Activated T-cell treated with anti-CD3 and anti-CD28 coated beads, Interleukin-2, amount 50 U/mL, for 4 hours (primary cell): Measurements from ENCODE around the gene C18orf32. TPM values are rescaled to one million over a fixed set of nuclear protein-coding genes. Genes with fewer than 3 reads are reported as not detected.
A peak's percentile ranks its signal among the peaks of the same experiment; 100 is the strongest.
"Not testable (repeated sequence)": the region's sequence is repeated elsewhere in the genome, so short reads cannot be mapped to it uniquely, and the experiment has no call there.

Source experiments
- ATAC-seq, 2 donors: fragments of 200-7000 bp; cut with Tn5 transposase; one replicate each; pipeline ENCODE4 v1.10.0; 2021
- DNase-seq: peaks from one replicate; pipeline ENCODE4 v3.0.0-alpha.2; 2020
- H3K27me3 Mint-ChIP-seq: one replicate; pipeline ENCODE4 v1.8.0; 2021; ENCODE audit warnings: low read depth, mixed read lengths
- H3K36me3 Mint-ChIP-seq: one replicate; pipeline ENCODE4 v1.8.0; 2022; ENCODE audit warnings: mixed read lengths; ENCODE audit not compliant: insufficient read depth
- H3K4me1 Mint-ChIP-seq: one replicate; pipeline ENCODE4 v1.8.0; 2021; ENCODE audit warnings: low read depth, mixed read lengths
- H3K4me3 Mint-ChIP-seq: one replicate; pipeline ENCODE4 v1.8.0; 2021; ENCODE audit warnings: mild to moderate bottlenecking, moderate library complexity, mixed read lengths
- H3K9me3 Mint-ChIP-seq: one replicate; pipeline ENCODE4 v1.8.0; 2021; ENCODE audit warnings: mixed read lengths
- total RNA-seq, 3 donors: library from RNA; stranded (reverse); gene quantifications; one replicate each; pipeline ENCODE4 v1.2.1, GENCODE V29; 2021

C18orf32 gene
- total RNA-seq, 3 donors from 2014 or later, result 33.0 to 43.7 (median 42.3) TPM

GRCh38 chr18:49467599-49467998 is 19.4 kb downstream of the C18orf32 start:
- no peaks in the 10 kb centered on the region for H3K36me3 Mint-ChIP-seq
- no peak overlapping the region for H3K4me3 Mint-ChIP-seq
- H3K4me1 Mint-ChIP-seq, result no peaks in the 10 kb centered on the region
- DNase-seq, result no peak
- H3K9me3 Mint-ChIP-seq, result peaks cover 2% of the 10 kb centered on the region
- H3K27me3 Mint-ChIP-seq, result peaks cover 5% of the 10 kb centered on the region
- ATAC-seq, result no peak

DNA sequence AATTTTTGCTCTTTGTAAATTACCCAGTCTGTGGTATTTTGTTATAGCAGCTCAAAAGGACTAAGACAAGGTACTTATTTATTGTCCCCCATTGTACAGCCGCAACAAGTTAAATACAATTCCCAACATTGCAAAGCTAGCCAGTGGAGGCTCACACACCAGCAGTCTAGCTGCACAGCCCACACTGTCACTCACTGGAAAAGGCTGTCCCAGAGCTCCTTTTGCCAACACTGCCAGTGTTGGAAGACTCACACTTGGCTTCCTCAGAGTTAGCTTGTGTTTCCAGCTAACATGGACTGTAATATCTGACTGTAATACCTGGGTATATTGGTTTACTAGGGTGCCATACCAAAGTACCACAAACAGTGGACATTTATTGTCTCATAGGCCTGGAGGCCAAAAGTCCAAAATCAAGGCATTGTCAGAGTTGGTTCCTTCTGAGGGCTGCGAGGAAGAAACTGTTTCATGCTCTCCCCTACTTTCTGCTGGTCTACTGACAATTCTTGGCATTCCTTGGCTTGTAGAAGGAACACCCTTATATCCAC is 19.9 kb downstream of the C18orf32 start:
- Mint-ChIP-seq H3K27me3 (peaks cover 5% of the 10 kb centered on the region), H3K9me3 (peaks cover 2% of the 10 kb centered on the region), H3K36me3 (no peaks in the 10 kb centered on the region), H3K4me1 (no peaks in the 10 kb centered on the region), H3K4me3 (no peak overlapping the region)
- ATAC-seq (no peak), DNase-seq (no peak)

GRCh38 chr18:49464718-49465598 is 22.1 kb downstream of the C18orf32 start:
- no peaks in the 10 kb centered on the region for H3K9me3 Mint-ChIP-seq
- peaks cover 2% of the 10 kb centered on the region for H3K27me3 Mint-ChIP-seq
- no peaks in the 10 kb centered on the region for H3K36me3 Mint-ChIP-seq
- no peak for ATAC-seq
- peaks cover 9% of the 10 kb centered on the region for H3K4me1 Mint-ChIP-seq
- H3K4me3 Mint-ChIP-seq, result no peak overlapping the region
- DNase-seq, result no peak

GRCh38 chr18:49461602-49461977 is 25.4 kb downstream of the C18orf32 start:
- DNase-seq (no peak), ATAC-seq (no peak)
- Mint-ChIP-seq H3K4me3 (peak overlapping the region; percentile 43), H3K36me3 (no peaks in the 10 kb centered on the region), H3K4me1 (peaks cover 32% of the 10 kb centered on the region), H3K9me3 (no peaks in the 10 kb centered on the region), H3K27me3 (no peaks in the 10 kb centered on the region)

DNA sequence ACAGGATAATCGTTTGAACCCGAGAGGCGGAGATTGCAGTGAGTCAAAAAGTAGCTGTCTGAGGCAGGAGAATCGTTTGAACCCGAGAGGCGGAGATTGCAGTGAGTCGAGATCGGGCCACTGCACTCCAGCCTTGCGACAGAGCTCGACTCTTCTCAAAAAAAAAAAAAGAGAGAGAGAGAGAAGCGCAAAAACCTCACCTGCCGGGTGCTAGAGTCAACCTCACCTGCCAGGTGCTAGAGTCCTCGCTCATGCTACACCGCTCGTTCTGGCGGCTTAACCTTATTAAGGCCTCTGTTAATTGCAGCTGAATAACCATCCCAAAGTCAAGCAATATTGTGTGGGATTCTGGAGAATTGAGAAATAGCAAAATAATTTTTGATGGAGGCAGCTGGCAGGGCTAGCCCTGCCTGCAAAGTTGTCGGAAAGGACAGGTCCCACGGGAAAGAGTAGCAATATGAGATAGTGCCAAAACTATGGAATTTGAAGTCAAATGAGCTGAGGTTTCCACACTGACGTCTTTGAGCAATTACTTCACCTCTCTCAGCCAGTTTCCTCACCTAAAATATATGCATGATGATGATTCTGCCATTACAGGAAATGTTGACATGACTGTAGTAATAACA is 25.9 kb downstream of the C18orf32 start:
- ATAC-seq (peak; percentile 19 to 29), DNase-seq (no peak)
- peak overlapping the region; percentile 82 for H3K4me3 Mint-ChIP-seq
- no peaks in the 10 kb centered on the region for H3K9me3 Mint-ChIP-seq
- no peaks in the 10 kb centered on the region for H3K27me3 Mint-ChIP-seq
- peaks cover 36% of the 10 kb centered on the region for H3K4me1 Mint-ChIP-seq
- no peaks in the 10 kb centered on the region for H3K36me3 Mint-ChIP-seq

DNA sequence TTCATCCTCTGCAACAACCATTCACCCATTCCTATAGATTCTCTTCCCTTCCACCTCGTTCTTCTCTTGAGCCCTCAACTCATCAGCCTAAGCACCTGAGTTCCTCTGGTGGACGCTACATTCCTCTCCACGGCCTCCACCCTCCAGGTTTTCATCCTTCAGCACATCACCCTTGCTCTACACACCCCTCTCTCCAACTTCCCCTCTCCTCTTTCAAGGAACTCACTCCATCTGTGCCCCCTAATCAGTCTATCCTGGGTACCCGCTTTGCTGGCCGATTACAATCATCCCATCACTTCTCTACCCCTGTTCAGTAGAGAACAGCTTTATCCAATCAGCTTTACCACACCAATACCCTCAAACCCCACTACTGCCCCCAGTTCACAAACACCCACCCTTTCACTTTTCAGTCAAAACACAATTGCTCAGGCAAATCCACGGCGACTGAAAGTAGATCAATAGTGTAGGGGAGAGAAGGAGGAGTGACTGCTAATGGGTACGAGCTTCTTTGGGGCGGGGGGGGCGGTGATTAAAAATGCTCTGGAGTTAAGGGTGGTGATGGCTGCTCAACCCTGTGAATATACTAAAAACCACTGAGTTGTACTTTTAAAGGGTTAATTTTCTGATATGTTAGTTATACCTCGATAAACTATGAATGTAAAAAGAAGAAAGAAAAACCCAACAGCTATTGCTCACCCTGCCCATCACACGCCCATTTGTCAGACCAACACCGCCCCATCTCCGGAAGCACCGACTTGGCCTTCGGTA is 27.4 kb downstream of the C18orf32 start:
- peak; percentile 51 to 54 for ATAC-seq
- H3K27me3 Mint-ChIP-seq, result no peaks in the 10 kb centered on the region
- no peaks in the 10 kb centered on the region for H3K9me3 Mint-ChIP-seq

DNA sequence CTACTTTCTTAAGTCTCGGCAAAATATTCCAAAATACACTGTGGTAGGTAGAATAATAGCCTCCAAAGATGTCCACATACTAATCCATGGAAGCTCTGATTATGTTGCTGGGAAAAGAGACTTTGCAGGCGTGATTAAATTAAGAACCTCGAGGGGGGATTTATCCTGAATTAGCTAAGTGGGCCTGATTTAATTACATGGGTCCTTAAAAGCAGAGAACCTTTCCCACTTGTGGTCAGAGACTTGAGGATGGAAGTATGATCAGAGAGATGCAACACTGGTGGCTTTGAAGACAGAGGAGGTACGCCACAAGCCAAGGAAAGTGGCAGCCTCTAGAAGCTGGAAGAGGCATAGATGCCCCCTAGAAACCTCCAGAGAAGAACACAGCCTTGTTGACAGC is 29.4 kb downstream of the C18orf32 start:
- H3K9me3 Mint-ChIP-seq, result no peaks in the 10 kb centered on the region
- ATAC-seq (no peak), DNase-seq (no peak)
- H3K4me3 Mint-ChIP-seq, result no peak overlapping the region
- H3K4me1 Mint-ChIP-seq, result peaks cover 40% of the 10 kb centered on the region
- no peaks in the 10 kb centered on the region for H3K27me3 Mint-ChIP-seq
- H3K36me3 Mint-ChIP-seq, result peaks cover 12% of the 10 kb centered on the region

More for the DNA sequence above, 27.4 kb downstream of the C18orf32 start:
- peaks cover 40% of the 10 kb centered on the region for H3K4me1 Mint-ChIP-seq
- peak overlapping the region; percentile 82 for H3K4me3 Mint-ChIP-seq
- H3K36me3 Mint-ChIP-seq, result peaks cover 5% of the 10 kb centered on the region
- DNase-seq, result peak; percentile 20

- Mint-ChIP-seq H3K27me3 (no peaks in the 10 kb centered on the region), H3K36me3 (peaks cover 17% of the 10 kb centered on the region)
These were observed 30.2 kb downstream of the C18orf32 start for GRCh38 chr18:49456794-49457193.

GRCh38 chr18:49452534-49452933 is 34.5 kb downstream of the C18orf32 start:
- DNase-seq, ATAC-seq, H3K4me3 Mint-ChIP-seq, H3K27me3 Mint-ChIP-seq, H3K9me3 Mint-ChIP-seq: not testable (repeated sequence)
- peaks cover 22% of the 10 kb centered on the region for H3K4me1 Mint-ChIP-seq
- peaks cover 30% of the 10 kb centered on the region for H3K36me3 Mint-ChIP-seq

More at GRCh38 chr18:49456794-49457193, 30.2 kb downstream of the C18orf32 start:
- ATAC-seq (no peak), DNase-seq (no peak)
- Mint-ChIP-seq H3K9me3 (no peaks in the 10 kb centered on the region), H3K4me1 (peaks cover 43% of the 10 kb centered on the region), H3K4me3 (no peak overlapping the region)

DNA sequence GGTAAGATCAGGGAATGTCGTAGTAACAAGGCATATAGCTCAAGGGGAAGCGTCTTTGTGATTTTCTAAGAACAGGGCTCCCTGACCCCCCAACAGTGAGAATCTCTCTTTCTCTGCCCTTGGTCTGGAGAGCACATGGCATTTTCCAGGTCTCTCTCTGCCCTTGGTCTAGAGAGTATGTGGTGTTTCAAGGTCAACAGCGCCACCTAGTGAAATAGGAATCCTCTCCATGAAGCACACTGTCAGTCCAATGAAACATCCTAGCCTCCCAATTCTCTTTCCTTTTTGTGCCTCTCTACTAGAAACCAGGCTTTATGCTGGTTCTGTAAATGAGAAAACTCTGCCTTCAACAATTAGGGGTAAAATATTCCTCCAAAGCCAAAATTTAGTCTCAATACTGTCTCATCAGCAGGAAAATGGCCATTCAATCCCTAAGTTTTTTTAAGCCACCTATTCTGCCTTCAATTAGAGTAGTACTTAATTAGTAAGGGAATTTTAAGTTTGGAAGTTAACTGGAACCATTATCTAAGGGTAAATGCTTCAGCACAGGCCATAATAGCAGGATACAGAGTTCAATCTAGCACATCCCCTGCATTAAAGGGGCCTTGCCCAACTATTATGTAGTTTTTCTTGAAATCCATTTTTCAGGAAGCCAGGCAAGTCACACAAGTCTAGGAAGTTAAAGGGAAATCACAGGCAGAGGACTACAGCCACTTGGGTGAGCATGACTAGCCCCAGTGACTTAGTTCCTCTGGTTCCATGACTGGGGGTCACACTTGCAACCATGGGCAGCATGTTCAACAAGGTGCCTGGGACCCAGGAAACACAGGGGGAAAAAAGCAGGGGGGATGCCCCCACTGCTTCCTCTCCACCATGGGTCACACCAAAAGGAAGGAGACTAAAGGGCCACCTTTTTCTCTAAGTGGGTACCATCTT is 39.0 kb downstream of the C18orf32 start:
- peaks cover 10% of the 10 kb centered on the region for H3K4me1 Mint-ChIP-seq
- peaks cover 3% of the 10 kb centered on the region for H3K9me3 Mint-ChIP-seq
- ATAC-seq (peak in 1 of 2 donors; percentile 63), DNase-seq (no peak)
- peaks cover 19% of the 10 kb centered on the region for H3K36me3 Mint-ChIP-seq
- no peak overlapping the region for H3K4me3 Mint-ChIP-seq
- no peaks in the 10 kb centered on the region for H3K27me3 Mint-ChIP-seq

- Mint-ChIP-seq H3K36me3 (peaks cover 10% of the 10 kb centered on the region), H3K27me3 (no peaks in the 10 kb centered on the region), H3K9me3 (peaks cover 3% of the 10 kb centered on the region), H3K4me1 (peaks cover 16% of the 10 kb centered on the region), H3K4me3 (no peak overlapping the region)
- ATAC-seq (no peak), DNase-seq (no peak)
These were observed 40.6 kb downstream of the C18orf32 start for GRCh38 chr18:49446481-49446880.

DNA sequence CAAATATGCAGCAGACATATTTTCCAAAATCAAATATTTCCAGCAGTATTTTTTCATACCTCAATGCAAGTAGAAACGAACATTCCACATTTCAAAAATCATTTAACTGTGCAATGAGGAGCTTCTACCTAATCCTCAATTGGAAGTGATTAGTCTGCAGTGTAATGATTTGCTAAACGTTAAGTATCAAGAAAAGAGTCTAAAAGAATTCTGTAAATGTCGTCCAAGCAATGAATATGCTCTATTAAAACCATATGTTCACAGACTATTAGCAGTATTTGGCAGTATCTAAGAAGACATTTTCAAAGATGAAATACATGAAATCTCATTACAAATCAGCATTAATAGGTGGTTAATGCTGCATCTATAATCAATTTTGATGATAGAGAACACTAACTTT is 42.5 kb downstream of the C18orf32 start:
- no peaks in the 10 kb centered on the region for H3K27me3 Mint-ChIP-seq
- no peak overlapping the region for H3K4me3 Mint-ChIP-seq
- peaks cover 20% of the 10 kb centered on the region for H3K4me1 Mint-ChIP-seq
- peaks cover 5% of the 10 kb centered on the region for H3K36me3 Mint-ChIP-seq
- peaks cover 3% of the 10 kb centered on the region for H3K9me3 Mint-ChIP-seq
- DNase-seq (no peak), ATAC-seq (no peak)

- Mint-ChIP-seq H3K4me1 (peaks cover 27% of the 10 kb centered on the region), H3K4me3 (no peak overlapping the region), H3K36me3 (peaks cover under 1% of the 10 kb centered on the region), H3K9me3 (peaks cover under 1% of the 10 kb centered on the region), H3K27me3 (no peaks in the 10 kb centered on the region)
- no peak for ATAC-seq
- DNase-seq, result no peak
These were observed 43.2 kb downstream of the C18orf32 start for GRCh38 chr18:49443837-49444236.
